GM21576 (cell line): ENCODE data around the gene WNT7B.

ENCODE experiments used
- ATAC-seq: cut with Tn5 transposase; IDR thresholded peaks from one replicate; pipeline ENCODE4 v1.9.1; 2021; ENCODE audit warnings: mild to moderate bottlenecking, moderate library complexity; ENCODE audit not compliant: unreplicated experiment

WNT7B gene

DNA sequence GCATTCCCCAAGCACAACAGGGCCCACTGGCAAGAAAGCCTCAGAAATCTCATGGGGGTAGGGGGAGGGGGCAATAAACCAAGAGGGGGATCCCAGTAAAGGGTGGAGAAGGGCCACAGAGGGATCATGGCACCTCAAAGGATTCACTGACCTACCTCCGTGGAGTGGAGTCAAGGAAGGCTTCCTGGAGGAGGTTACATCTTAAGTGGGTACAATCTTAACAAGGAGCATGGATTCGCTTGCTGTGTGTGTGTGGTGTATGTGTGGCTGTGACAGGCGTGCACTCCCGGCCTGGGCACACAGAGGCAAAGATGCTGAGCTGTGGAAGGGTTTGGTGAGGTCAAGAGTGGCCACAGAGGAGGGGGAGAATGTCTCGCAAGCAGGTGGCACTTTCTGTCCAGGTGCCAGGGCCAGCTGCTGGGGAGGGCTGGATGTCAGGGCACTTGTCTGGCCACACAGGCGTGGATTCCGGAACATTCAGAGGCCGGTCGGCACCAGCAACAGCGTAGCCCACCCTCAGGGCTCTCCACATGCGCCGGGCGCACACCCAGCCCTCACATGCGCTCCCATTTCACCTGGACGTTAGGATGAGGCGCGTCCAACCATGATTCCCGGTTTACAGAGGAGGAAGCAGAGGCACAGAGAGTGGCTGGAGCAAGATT lies 43.3 kb downstream of the WNT7B start:
- ATAC-seq: no peak

DNA sequence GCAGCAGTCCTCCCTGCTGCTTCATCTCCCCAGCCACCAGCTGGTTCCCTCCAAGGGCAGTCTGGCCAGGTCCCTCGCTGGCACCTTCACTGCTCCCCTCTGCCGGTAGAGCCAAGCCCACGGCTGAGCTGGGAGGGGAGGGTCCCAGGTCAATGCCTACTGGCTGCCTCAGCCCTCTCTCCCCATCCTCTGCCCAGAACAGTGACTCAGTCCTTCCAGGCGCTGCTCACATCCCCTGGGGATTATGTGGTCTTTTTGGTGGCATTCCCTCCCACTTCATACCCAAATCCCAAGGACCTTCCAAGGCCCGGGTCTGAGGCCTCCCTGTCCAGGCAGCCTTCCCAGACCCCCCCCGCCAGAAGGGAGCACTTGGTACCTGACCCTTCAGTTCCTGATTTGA lies 44.9 kb downstream of the WNT7B start:
- no peak for ATAC-seq

DNA sequence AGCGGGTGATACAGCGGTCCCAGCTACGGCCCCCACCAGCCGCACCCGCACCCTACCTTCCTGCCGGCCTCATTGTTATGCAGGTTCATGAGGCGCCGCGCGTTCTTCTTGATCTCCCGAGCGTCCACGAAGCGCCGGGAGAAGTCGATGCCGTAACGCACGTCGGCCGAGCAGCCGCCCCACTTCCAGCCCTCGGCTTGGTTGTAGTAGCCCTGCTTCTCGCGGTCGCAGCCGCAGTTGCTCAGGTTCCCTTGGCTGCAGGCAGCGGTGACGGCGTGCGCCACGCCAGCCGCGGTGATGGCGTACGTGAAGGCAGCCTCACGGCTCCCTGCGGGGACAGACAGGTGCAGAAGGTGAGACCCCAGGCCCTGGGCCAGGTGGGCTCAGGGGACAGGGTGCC lies 45.9 kb downstream of the WNT7B start:
- ATAC-seq: no peak

DNA sequence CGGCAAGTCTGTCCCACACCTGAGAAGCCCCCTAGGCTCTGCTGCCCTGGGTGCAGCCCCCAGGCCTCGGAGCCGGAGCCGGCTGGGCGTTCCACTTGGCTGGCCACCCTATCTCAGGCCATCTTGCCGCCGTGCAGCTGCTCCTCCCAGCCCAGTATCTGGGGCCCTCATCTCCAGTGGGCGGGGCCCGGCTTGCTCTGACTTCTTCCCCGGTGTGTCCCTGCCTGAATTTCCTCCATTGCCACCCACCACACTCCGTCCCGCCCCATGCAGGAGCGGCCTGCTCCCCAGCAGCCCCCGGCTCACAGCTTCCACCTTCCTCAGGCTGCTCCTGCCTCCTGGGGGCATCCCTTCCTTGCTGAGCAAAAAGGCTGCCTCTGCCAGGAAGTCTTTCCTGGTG lies 46.6 kb downstream of the WNT7B start:
- ATAC-seq: no peak

DNA sequence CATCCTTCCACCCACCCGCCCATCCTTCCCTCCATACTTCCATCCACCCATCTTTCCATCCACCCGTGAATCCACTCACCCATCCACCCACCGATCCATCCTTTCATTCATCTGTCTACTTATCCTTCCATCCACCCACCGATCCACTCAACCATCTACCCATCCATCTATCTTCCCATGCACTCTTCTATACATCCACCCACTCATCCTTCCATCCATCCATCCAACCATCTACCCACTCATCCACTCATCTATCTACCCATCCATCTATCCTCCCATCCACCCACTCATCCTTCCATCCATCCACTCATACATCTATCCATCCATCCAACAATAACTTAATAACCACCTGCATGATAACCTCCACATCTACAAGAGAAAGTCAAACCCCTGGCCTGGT lies 47.3 kb downstream of the WNT7B start:
- ATAC-seq: no peak

DNA sequence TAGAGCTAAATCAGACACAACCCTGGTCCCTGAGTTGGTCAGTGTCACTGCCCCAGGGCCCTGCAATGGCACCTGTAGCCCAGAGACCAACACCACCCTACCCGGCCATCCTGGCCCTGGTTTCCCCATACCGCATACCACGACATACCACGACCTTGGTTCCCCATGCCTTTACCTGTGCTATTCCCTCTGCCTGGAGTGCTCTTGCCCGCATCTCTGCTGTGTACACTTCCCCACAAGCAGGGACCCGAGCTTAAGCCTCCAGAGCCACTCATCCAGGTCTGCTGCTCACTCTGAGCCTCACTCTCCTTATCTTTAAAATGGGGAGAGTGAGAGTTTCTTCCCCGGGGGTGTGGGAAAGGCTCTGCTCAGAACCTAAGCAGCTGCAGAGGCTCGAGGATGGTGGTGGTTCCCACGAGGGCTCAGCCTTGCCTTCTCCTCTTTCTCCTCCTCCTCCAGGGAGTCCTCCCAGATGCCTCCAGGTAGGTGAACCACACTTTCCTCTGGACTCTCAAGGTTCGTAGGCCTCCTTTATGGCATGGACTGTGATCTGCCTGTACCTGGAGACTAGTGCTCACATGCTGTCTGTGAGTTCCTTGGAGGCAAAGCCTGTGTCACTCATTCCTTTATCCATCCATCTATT lies 48.1 kb downstream of the WNT7B start:
- ATAC-seq: no peak

DNA sequence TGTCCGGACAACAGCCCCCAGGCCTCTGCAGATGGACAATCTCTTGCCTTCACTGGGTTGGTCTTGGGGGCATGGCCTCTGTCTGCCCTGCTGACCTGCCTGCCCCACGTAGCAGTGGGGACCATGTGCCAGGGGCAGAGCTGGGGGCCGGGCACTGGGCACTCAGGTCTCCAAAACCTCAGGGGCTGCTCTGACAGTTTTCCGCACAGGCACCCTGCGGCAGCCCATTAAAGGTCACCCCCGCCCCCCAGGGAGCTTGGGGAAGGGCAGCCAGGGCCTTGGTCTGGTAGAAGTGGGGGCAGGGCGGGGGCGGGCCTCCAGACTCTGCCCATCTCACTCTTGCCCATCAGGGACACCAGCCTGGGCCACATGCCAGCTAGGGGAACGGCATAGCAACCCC lies 49.9 kb downstream of the WNT7B start:
- no peak for ATAC-seq

DNA sequence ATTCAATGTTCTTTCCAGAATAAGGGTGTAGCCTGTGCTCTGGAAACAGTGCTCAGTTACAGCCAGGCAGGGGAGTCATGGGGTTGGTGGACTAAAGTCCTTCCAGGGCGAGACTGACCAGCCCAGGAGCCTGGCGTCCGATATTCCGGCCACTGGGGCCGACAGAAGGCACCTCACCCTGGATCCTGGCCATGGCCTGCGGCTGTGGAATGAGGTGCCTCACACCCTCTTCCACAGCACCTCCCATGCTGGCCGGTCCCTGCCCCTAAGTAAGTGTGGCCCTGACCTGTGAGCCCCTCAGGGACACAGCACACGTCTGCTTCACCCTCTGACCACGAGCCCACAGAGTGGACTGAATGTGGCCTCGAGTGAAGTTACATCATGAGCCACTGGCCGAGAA lies 50.5 kb downstream of the WNT7B start:
- ATAC-seq: no peak

DNA sequence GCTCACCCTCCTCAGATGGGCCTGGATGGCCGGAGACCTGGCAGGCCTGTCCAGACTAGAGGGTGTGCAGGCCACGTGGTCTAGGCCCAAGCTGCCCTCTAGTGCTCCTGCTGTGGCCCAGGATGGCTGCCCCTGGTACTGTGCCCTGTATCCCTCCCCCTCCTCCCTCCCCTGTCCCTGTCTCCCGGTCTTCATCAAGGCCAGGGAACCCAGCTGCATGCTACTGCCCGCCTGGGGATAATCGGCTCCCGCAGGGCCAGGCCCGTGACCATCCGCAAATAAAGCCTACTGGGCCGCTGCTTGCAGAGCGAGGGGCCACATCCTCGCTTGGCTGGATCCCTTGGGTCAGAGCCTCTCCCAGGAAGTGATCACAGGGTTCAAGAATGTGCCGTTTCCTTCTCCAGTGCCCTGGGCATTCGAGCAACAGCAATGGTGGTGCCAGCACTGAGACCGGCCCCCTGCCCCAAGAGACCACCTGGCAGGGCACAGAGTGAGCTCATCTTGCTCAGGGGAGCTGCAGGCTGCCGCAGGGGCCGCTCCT lies 51.1 kb downstream of the WNT7B start:
- no peak for ATAC-seq

DNA sequence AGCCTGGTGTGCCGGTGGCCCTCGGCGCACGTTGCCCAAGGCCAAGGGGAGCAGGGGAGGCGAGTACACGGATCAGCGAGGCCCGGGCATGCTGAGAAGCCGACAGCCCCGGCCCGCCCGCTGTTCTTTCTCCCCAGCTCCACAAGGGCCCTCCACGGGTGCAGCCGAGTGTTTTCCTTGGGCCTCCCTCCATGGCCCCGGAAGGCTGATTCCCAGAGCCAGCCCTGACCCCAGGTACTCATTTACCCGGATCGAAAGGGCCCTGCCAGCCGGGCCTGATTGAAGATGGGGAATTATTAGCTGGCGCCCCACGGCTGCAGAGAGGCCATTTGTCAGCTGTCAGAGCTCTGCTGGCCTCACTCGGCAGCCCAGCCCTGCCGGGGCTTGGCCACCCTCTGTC lies 53.1 kb downstream of the WNT7B start:
- no peak for ATAC-seq

DNA sequence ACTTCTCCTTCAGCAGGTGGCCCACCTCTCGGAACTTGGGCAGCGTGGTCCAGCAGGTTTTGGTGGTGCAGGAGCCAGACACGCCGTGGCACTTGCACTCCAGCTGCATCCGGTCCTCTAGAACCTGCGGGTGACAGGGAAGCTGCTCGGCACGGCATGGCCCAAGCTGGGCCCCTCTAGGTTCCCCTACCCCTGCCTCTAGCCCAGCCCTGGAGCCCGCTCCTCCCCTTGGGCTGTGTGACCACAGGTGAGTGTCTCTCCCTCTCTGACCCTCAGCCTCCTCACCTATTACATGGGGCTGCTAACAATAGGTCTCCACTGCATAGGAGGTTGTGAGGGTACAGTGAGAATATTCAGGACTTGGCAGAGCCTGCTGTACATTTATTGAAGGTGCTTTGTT lies 53.8 kb downstream of the WNT7B start:
- no peak for ATAC-seq

DNA sequence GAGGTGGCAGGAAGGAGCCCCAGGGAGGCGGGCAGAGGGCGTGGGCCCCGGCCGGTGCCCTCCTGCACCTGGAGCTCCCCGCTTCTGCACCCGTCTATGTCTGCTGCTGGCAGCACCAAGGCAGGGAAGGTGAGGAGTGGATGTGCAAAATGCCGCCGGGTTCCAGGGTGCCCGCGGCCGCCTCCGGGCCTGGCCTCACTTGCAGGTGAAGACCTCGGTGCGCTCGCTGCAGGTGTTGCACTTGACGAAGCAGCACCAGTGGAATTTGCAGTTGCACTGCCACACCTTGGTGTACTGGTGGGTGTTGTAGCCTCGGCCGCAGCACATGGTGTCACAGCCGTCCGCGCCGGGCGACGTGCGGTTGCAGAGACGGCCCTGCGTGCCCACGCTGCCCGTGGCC lies 54.3 kb downstream of the WNT7B start:
- ATAC-seq: no peak

DNA sequence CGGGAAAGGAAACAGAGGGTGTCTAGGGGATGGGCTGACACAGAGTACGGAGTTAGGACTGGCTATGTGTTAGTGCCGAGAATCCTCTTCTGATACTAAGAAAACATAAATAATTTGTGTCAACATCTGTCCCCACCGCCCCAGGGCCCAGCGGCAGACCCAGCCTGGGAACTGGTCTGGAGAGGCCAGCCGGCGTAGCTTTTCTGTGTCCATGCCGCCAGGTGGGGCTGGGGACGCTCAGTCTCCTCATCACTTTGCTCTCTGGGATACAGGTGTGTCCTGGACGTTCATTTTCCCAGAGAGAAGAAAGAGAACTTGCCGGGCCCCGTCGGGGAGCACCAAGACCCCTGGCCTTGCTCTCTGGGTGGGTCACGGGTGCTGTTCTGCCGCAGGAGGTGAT lies 54.7 kb downstream of the WNT7B start:
- ATAC-seq: no peak

DNA sequence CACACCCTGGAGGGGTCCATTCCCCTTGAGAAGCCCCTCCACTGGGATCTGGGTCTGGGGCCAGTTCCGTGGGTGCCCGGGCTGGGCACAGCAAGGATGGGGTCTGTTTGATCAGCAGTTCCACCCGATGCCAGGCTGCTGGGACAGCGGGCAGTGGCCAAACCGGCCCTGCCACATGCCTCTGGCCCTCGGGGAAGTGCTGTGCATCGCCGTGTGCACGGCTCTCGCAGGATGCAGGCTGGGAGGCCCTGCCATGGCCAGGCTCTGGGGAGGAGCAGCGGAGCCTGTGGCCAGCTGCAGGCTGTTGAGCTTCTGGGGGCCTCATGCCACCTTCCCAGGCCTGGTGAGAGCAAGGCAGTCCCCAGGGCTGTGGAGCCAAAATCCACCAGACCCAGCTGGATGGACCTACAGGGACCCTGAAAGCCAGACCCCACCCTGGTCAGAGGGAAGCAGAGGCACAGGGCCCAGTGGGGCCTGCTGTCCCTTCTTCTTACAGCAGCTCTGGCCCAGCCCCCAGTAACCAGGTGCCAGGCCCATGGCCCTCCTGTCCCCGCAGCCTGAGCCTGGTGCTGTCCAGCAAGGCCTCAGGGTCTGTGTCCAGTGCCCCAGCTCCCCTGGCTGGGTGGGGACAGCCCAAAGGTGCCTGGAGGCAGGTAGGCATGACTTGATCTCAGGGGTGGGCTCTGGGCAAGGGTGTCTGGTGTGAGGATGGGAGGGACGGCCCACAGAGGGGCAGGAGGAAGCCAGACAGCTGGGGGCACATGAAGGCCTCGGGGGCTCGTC lies 57.3 kb downstream of the WNT7B start:
- no peak for ATAC-seq

DNA sequence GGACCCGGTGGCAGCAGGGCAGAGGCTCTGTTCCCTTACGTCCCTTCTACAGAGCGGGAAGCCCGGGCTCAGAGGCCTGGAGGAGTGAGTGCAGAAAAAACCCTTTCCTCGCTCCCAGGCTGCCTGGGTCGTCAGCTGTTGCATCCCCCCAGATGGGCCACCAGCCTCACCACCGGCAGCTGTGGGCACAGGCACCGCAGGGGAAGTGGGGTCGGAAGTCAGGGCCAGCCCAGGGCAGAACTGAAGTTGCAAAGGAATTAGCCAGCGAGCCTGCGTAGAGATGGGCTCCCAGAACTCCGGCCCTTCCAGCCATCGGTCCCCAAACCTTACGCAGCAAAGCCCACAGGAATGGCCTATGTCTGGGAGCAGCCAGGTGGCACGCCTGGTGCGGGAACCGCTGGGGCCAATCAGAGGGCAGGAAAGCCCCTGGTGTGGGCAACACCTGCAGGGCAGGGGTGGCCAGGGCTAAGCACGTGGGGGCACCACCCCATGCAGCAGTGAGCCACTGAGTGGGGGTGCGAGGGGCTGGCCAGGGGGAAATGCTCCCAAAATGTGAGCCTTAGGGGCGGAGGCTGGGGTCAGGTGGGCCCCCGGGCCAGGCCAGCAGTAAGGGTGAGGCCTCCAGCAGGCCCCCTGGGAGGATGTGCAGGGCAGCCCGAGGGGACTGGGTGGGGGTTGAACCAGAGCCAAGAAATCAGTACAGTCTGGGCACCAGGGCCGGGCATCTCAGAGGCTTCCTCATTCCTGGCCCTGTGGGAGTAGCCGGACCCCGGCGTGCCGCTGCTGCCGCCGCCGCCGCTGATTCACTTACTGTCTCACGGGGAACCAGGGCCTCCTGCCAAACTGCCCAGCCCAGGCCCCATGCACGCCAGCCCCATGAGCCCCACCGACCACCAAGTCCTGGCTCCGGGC lies 58.2 kb downstream of the WNT7B start:
- ATAC-seq: no peak

DNA sequence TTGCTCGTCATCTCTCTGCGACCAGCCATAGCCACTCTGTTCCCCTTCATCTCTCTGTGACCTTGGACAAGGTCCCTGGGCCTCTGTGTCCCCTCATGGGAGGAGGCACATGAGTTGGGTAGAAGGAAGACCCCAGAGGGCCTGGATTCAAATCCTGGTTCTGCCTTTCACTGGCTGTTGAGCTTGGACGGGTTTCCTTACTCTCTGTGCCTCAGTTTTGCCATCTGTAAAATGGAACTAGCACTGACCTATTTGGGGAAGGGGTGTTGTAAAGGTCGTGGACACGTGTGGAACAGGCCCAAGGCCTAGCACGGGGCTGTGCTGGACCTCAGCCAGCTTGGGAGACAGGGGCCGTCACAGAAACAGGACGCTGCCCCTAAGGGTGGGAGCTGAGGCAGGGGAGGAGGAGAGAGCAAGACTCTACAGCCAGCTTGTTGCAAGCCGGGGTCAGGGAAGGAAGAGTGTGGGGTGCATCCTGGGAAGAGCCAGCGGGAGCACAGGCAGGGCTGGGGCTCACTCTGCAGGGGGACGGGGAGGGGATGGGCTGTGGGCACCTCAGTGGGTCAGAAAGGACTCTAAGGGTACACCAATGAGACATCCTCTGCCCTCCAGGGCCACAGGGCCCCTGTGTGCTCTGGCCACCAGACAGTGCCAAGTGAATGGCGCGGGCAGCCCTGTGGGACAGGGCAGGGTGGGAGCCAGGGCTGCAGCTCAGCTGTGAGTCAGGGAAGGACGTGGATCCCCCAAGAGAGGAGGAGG lies 59.1 kb downstream of the WNT7B start:
- ATAC-seq: no peak

DNA sequence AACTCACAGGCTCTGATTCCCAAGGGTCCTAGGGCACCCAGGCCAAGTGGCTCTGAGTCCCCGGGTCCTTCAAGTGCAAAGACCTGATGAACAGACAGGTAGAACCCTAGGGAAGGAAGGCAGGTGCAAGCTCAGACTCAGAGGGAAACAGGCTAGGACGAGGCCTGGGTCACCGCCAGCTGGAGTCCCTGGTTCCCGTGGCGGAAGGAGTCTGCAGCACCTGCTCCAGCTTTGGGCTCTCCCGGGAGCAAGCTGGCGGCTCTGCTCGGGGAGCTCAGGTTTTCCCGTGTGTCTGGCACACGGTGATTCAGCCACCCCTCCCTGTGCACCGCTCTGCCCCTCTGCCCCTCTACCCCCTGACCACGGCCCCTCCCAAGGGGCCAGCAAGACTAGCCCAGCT lies 59.8 kb downstream of the WNT7B start:
- no peak for ATAC-seq

DNA sequence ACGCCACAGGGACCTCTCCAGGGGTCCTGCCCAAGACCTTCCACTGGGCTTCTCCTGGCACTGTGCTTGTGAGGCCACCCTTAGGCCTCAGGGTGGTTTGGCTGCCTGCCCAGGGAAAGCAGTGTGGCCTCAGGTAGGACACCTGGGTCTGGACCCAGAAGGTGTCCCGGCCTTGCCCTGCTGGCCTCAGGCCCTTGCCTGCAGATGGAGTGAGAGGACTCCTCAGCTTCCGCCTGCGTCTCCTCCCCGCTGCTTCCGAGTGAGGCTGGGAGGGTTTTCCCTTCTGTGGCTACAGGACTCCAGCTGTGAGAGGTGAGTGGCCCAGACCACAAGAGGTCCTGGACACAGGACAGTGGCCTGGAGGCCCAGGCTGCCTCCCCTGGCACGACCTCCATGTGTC lies 60.4 kb downstream of the WNT7B start:
- ATAC-seq: no peak

DNA sequence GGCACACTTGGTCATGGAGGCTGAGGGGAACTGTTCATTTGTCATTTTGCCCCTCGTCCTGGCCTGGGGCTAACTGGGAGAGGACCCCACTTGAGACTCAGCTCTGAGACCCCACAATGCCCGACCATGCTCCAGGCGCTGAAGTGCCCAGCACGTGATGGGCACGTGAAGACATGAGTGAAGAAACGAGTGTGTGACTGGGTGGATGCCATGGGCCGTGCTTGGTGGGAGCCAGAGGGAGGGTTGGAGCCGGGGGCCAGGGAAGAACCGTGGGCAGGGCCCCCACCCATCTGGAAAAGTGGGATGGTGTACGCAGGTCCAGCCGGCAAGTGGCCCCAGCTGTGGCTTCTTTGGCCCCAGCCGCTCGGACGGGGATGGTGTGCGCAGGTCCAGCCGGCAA lies 61.1 kb downstream of the WNT7B start:
- ATAC-seq: no peak

DNA sequence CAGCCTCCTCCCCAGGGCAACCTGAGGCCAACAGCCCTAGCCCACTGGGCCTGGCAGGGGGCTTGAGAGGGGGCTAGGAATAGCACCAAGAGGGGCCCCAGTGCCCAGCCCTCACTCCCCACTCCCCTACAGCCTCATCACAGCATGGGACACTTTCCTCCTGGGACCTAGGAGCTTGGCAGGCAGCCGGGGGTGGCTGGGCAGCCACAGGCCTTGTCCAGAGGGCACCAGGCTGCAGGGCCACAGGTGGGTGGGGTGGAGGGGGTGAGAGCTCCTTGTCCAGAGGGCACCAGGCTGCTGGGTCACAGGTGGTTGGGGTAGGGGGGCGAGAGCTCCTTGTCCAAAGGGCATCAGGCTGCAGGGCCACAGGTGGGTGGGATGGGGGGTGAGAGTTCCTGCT lies 61.8 kb downstream of the WNT7B start:
- ATAC-seq: no peak
